NCI-H345 treated with DMSO at 0.1 percent for 48 hours (cell line): ENCODE measurements around the gene SEPTIN5.

Experiments
- DNase-seq: peaks from one replicate; lab custom pipeline; 2025; ENCODE audit not compliant: unreplicated experiment; lab: John Stamatoyannopoulos, UW

SEPTIN5 gene

GRCh38 chr22:19705181-19705934 is 8.9 kb upstream of the SEPTIN5 start:
- no peak for DNase-seq

GRCh38 chr22:19706661-19707151 is 7.6 kb upstream of the SEPTIN5 start:
- no peak for DNase-seq

- DNase-seq: no peak
Observed at GRCh38 chr22:19707347-19708290, 6.7 kb upstream of the SEPTIN5 start.

GRCh38 chr22:19708321-19709011 is 5.8 kb upstream of the SEPTIN5 start:
- no peak for DNase-seq

- no peak for DNase-seq
Observed at GRCh38 chr22:19709063-19709769, 5.1 kb upstream of the SEPTIN5 start.

- DNase-seq: no peak
Observed at GRCh38 chr22:19710020-19710768, 4.1 kb upstream of the SEPTIN5 start.

GRCh38 chr22:19710769-19711106 is 3.6 kb upstream of the SEPTIN5 start:
- DNase-seq: no peak

GRCh38 chr22:19713245-19713644 is 1.1 kb upstream of the SEPTIN5 start:
- DNase-seq: no peak

- DNase-seq: no peak
Observed at GRCh38 chr22:19713650-19714311, 522 bp upstream of the SEPTIN5 start.

GRCh38 chr22:19715188-19715930 is 1.1 kb downstream of the SEPTIN5 start:
- no peak for DNase-seq

GRCh38 chr22:19716041-19716828 is 1.9 kb downstream of the SEPTIN5 start:
- no peak for DNase-seq

- DNase-seq: no peak
Observed at GRCh38 chr22:19716829-19717105, 2.5 kb downstream of the SEPTIN5 start.

GRCh38 chr22:19717181-19717580 is 2.9 kb downstream of the SEPTIN5 start:
- no peak for DNase-seq

- DNase-seq: peak; percentile 42
Observed at GRCh38 chr22:19717691-19718455, 3.6 kb downstream of the SEPTIN5 start.

GRCh38 chr22:19718456-19719049 is 4.2 kb downstream of the SEPTIN5 start:
- no peak for DNase-seq

- no peak for DNase-seq
Observed at GRCh38 chr22:19719050-19719482, 4.8 kb downstream of the SEPTIN5 start.

- no peak for DNase-seq
Observed at GRCh38 chr22:19719488-19720021, 5.3 kb downstream of the SEPTIN5 start.
